AG04450 (cell line): ENCODE data around the gene ANKRD42. TPM values are rescaled to one million over a fixed set of nuclear protein-coding genes. Genes with fewer than 3 reads are reported as not detected.

ENCODE experiments used
- CTCF ChIA-PET: fragments of 300-600, 350-600 bp; formaldehyde crosslinking; extraction: SDS; loops from one replicate; lab custom pipeline; 2022; ENCODE audit warnings: antibody characterized with exemption, inconsistent platforms; lab: Charles Lee
- POLR2A ChIA-PET: fragments of 350-600 bp; formaldehyde crosslinking; extraction: SDS; loops from one replicate; lab custom pipeline; 2021; ENCODE audit warnings: antibody characterized with exemption, inconsistent platforms; lab: Yijun Ruan, JAX
- DNase-seq: peaks from one replicate; pipeline ENCODE4 v3.0.0-alpha.2; 2011; ENCODE audit warnings: low read depth, low spot score
- H3K27ac ChIP-seq: one replicate; pipeline ENCODE4 v1.5.1; 2012; ENCODE audit warnings: low read depth, low read length, control low read depth
- H3K27me3 ChIP-seq: one replicate; pipeline ENCODE4 v1.6.0; 2012; ENCODE audit warnings: low read length; ENCODE audit not compliant: control insufficient read depth, insufficient read depth
- H3K4me3 ChIP-seq: 2 replicates; pipeline ENCODE4 v1.5.1; 2011; ENCODE audit warnings: mild to moderate bottlenecking, low read depth, low read length, control low read depth
- H3K9me3 ChIP-seq: 2 replicates; pipeline ENCODE4 v1.5.1; 2012; ENCODE audit warnings: low read length; ENCODE audit not compliant: control insufficient read depth, insufficient read depth
- CTCF ChIP-seq: IDR thresholded peaks from 2 replicates; pipeline ENCODE4 v1.5.1; 2011; ENCODE audit warnings: low read depth, low read length, control low read depth, inconsistent platforms
- polyA plus RNA-seq: library from polyadenylated mRNA; depleted of rRNA; stranded (reverse); fragments of >200 nt; gene quantifications from 2 replicates; pipeline ENCODE4 v1.2.3, GENCODE V29; 2011

ANKRD42 gene
- polyA plus RNA-seq, 1 experiment, result 8.6 TPM

- no peak overlapping the region for H3K4me3 ChIP-seq
- CTCF ChIA-PET, result interaction anchor here (0.6 to 2.0 kb wide), 3 partner anchors 21 to 597 kb away, joined by 3 to 9 read pairs (median 3); no protein-coding TSS in a partner anchor
- H3K27ac ChIP-seq, result no peak overlapping the region
- H3K27me3 ChIP-seq, result no peaks in the 10 kb centered on the region
- DNase-seq, result no peak
- POLR2A ChIA-PET, result no interaction called here
- no peaks in the 10 kb centered on the region for H3K9me3 ChIP-seq
- peak; percentile 34 for TF ChIP-seq CTCF
Observed at GRCh38 chr11:83219095-83219494, 25.6 kb downstream of the ANKRD42 start.

GRCh38 chr11:83220260-83220659 is 26.7 kb downstream of the ANKRD42 start:
- CTCF ChIA-PET, result interaction anchor here (2.0 kb wide), 1 partner anchor 30 kb away, joined by 9 read pairs; no protein-coding TSS in a partner anchor
- no peak for TF ChIP-seq CTCF
- no peak overlapping the region for H3K27ac ChIP-seq
- no peak for DNase-seq
- H3K27me3 ChIP-seq, result no peaks in the 10 kb centered on the region
- H3K9me3 ChIP-seq, result no peaks in the 10 kb centered on the region
- H3K4me3 ChIP-seq, result no peak overlapping the region
- POLR2A ChIA-PET, result no interaction called here

- Histone ChIP-seq H3K4me3 (no peak overlapping the region), H3K27ac (no peak overlapping the region), H3K9me3 (no peaks in the 10 kb centered on the region), H3K27me3 (no peaks in the 10 kb centered on the region)
- no peak for DNase-seq
- CTCF ChIA-PET, result interaction anchor here (0.8 to 2.4 kb wide), 2 partner anchors 354 to 598 kb away, joined by 4 to 11 read pairs; no protein-coding TSS in a partner anchor
- no peak for TF ChIP-seq CTCF
- POLR2A ChIA-PET, result no interaction called here
Observed at GRCh38 chr11:83221694-83222093, 28.2 kb downstream of the ANKRD42 start.

- CTCF ChIA-PET, result interaction anchor here (2.4 kb wide), 1 partner anchor 355 kb away, joined by 11 read pairs; no protein-coding TSS in a partner anchor
- Histone ChIP-seq H3K27me3 (no peaks in the 10 kb centered on the region), H3K9me3 (no peaks in the 10 kb centered on the region), H3K27ac (no peak overlapping the region), H3K4me3 (no peak overlapping the region)
- no peak for TF ChIP-seq CTCF
- DNase-seq, result peak; percentile 6
- POLR2A ChIA-PET, result no interaction called here
Observed at GRCh38 chr11:83222499-83222898, 29.0 kb downstream of the ANKRD42 start.

- Histone ChIP-seq H3K9me3 (no peaks in the 10 kb centered on the region), H3K27me3 (no peaks in the 10 kb centered on the region), H3K4me3 (no peak overlapping the region), H3K27ac (no peak overlapping the region)
- no peak for TF ChIP-seq CTCF
- CTCF ChIA-PET, result interaction anchor here (1.5 to 2.8 kb wide), 2 partner anchors 27 to 356 kb away, joined by 4 to 14 read pairs; no protein-coding TSS in a partner anchor
- DNase-seq, result no peak
- POLR2A ChIA-PET, result no interaction called here
Observed at GRCh38 chr11:83223457-83223856, 29.9 kb downstream of the ANKRD42 start.
